Loucy (cell line): ENCODE measurements around the gene NPVF.

Experiments used
- EZH2phosphoT487 ChIP-seq: fragments of 200-600 bp; IDR thresholded peaks from 2 replicates; pipeline ENCODE4 v1.6.1; 2018; ENCODE audit warnings: antibody characterized with exemption, mild to moderate bottlenecking, moderate library complexity, borderline replicate concordance
- TF ChIP-seq, protein P1 (sequence below): fragments of 200-600 bp; sonication (generic); conservative IDR thresholded peaks from 2 replicates; pipeline ENCODE4 v1.5.1; 2014; ENCODE audit warnings: mild to moderate bottlenecking, antibody characterized with exemption, low read length

DNA sequence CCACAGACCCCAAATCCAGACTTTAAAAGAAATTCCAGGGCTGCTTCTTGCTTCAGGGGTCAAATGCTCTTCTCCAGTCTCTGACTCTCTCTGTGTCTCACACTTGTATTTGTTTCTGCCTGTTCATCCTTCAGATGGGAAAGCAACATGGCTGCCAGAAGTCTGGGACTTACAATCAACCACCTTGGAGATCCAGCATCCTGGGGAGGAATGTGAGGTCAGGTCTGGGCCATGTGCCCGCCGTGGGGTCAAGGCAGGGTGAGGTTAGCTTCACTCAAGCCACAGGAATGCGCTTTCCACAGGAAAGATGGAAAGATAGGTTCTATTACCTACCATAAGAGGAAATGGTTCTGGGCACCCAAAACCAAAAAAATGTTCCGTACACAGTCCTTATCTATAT lies 34.3 kb upstream of the NPVF start:
- TF ChIP-seq, protein P1, sequence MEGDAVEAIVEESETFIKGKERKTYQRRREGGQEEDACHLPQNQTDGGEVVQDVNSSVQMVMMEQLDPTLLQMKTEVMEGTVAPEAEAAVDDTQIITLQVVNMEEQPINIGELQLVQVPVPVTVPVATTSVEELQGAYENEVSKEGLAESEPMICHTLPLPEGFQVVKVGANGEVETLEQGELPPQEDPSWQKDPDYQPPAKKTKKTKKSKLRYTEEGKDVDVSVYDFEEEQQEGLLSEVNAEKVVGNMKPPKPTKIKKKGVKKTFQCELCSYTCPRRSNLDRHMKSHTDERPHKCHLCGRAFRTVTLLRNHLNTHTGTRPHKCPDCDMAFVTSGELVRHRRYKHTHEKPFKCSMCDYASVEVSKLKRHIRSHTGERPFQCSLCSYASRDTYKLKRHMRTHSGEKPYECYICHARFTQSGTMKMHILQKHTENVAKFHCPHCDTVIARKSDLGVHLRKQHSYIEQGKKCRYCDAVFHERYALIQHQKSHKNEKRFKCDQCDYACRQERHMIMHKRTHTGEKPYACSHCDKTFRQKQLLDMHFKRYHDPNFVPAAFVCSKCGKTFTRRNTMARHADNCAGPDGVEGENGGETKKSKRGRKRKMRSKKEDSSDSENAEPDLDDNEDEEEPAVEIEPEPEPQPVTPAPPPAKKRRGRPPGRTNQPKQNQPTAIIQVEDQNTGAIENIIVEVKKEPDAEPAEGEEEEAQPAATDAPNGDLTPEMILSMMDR, result no peak
- no peak for TF ChIP-seq EZH2phosphoT487
